Gastrocnemius medialis (tissue), 4 donors: Measurements from ENCODE around the gene ITGB3BP. TPM values are rescaled to one million over a fixed set of nuclear protein-coding genes. Genes with fewer than 3 reads are reported as not detected.

Source experiments
- ATAC-seq, 2 donors: fragments of 150-250 bp; one replicate each; pipeline ENCODE4 v1.9.1; 2016
- DNase-seq, 2 donors: peaks; one replicate each; pipeline ENCODE4 v3.0.0-alpha.2; 2019
- H3K27ac ChIP-seq, 4 donors: fragments of 200-600 bp; sonication (generic); 1 replicate in 1 of 4; 2 replicates in 3 of 4; pipeline ENCODE4 v1.5.1; 2016 to 2018; ENCODE audit warnings: mild to moderate bottlenecking in 2 of 4, moderate library complexity in 1 of 4
- H3K27me3 ChIP-seq, 3 donors: fragments of 200-600 bp; sonication (generic) in 2 of 3; 1 replicate in 1 of 3; 2 replicates in 2 of 3; pipeline versions ENCODE4 v1.5.1 to v1.6.0; 2016 to 2019; ENCODE audit warnings: mild to moderate bottlenecking in 1 of 3, moderate library complexity in 1 of 3
- H3K36me3 ChIP-seq, 2 donors: fragments of 200-600 bp; sonication (generic) in 1 of 2; one replicate each; pipeline ENCODE4 v1.5.1; 2017 to 2018
- H3K4me1 ChIP-seq, 2 donors: fragments of 200-600 bp; sonication (generic) in 1 of 2; one replicate each; pipeline ENCODE4 v1.5.1; 2016 to 2017; ENCODE audit warnings: mild to moderate bottlenecking in 2 of 2
- H3K4me3 ChIP-seq, 4 donors: fragments of 200-600 bp; sonication (generic) in 3 of 4; 1 replicate in 1 of 4; 2 replicates in 3 of 4; pipeline ENCODE4 v1.5.1; 2016 to 2019; ENCODE audit warnings: mild to moderate bottlenecking in 2 of 4
- H3K9me3 ChIP-seq, 3 donors: fragments of 200-600 bp; sonication (generic) in 2 of 3; 1 replicate in 1 of 3; 2 replicates in 2 of 3; pipeline ENCODE4 v1.5.1; 2016 to 2019
- POLR2A ChIP-seq, 2 donors: fragments of 450-650 bp; IDR thresholded peaks; one replicate each; pipeline ENCODE4 v1.6.1; 2017; ENCODE audit warnings: antibody characterized with exemption in 2 of 2, mild to moderate bottlenecking in 2 of 2, moderate library complexity in 2 of 2
- in situ Hi-C, 4 donors: fragments of 200-750 bp; cut with MboI; loops; one replicate each; pipeline versions ENCODE4 v1.15.0 to v1.8.0; 2017; ENCODE audit warnings: low sequenced_read_pairs in 4 of 4
- intact Hi-C: fragments of 100-400 bp; cut with DNase I; formaldehyde crosslinking; loops from one replicate; pipeline ENCODE4 v1.15.1; 2023; ENCODE audit warnings: low total_unique reads
- total RNA-seq, 4 donors: library from RNA; depleted of rRNA; stranded (reverse); fragments of >200 nt; gene quantifications; one replicate each; pipeline versions ENCODE4 v1.1.0 to v1.2.3, GENCODE V29; 2016
- TF ChIP-seq, protein P1 (sequence below), 5 experiments: fragments of 450-650 bp in 3 of 5; fragments of 200-600 bp in 2 of 5; sonication (generic) in 2 of 5; IDR thresholded peaks in 4 of 5; conservative IDR thresholded peaks in 1 of 5; 1 replicate in 4 of 5; 2 replicates in 1 of 5; pipeline ENCODE4 v1.5.1; 2016 to 2019; ENCODE audit warnings: antibody characterized with exemption in 5 of 5, mild to moderate bottlenecking in 3 of 5, moderate library complexity in 3 of 5

Gene ITGB3BP
- total RNA-seq, 4 donors from 2014 or later, result 1.6 to 6.1 (median 3.9) TPM

GRCh38 chr1:63453232-63453631 lies 69.8 kb downstream of the ITGB3BP start:
- intact Hi-C loops (no loop called here), in situ Hi-C loops (no loop called here)
- no peak for DNase-seq
- no peaks in the 10 kb centered on the region for H3K4me1 ChIP-seq
- no peaks in the 10 kb centered on the region for H3K27me3 ChIP-seq
- no peaks in the 10 kb centered on the region for H3K36me3 ChIP-seq
- H3K27ac ChIP-seq, result no peak overlapping the region
- H3K4me3 ChIP-seq, result no peak overlapping the region
- ATAC-seq, result no peak
- no peaks in the 10 kb centered on the region for H3K9me3 ChIP-seq
- TF ChIP-seq, protein P1, sequence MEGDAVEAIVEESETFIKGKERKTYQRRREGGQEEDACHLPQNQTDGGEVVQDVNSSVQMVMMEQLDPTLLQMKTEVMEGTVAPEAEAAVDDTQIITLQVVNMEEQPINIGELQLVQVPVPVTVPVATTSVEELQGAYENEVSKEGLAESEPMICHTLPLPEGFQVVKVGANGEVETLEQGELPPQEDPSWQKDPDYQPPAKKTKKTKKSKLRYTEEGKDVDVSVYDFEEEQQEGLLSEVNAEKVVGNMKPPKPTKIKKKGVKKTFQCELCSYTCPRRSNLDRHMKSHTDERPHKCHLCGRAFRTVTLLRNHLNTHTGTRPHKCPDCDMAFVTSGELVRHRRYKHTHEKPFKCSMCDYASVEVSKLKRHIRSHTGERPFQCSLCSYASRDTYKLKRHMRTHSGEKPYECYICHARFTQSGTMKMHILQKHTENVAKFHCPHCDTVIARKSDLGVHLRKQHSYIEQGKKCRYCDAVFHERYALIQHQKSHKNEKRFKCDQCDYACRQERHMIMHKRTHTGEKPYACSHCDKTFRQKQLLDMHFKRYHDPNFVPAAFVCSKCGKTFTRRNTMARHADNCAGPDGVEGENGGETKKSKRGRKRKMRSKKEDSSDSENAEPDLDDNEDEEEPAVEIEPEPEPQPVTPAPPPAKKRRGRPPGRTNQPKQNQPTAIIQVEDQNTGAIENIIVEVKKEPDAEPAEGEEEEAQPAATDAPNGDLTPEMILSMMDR (IDR thresholded peaks at IDR 0.05 in 4 of 5, conservative IDR thresholded peaks at IDR 0.05 in 1 of 5), result no peak
- TF ChIP-seq POLR2A (IDR thresholded peaks at IDR 0.05), result no peak

DNA sequence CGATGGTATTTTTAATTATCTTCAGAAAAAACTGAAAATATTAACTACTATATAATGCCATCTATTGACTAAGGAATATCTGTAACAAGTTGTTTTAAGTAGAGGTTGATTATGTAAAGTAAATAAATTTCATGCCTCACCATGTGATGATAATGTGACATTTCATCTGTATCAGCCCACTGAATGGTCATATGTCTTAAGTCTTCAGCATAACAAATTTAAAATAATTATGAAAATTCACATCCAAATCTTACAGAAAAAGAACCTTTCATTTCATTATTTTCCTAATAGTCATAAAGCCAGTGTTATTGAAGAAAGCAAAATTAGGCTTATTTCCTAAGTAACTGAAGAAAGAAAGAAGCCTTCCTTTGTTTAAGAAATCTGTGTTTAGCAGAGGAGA lies 72.6 kb downstream of the ITGB3BP start:
- Histone ChIP-seq H3K27ac (no peak overlapping the region), H3K9me3 (no peaks in the 10 kb centered on the region), H3K36me3 (no peaks in the 10 kb centered on the region), H3K4me3 (no peak overlapping the region), H3K27me3 (no peaks in the 10 kb centered on the region), H3K4me1 (no peaks in the 10 kb centered on the region)
- in situ Hi-C loops, result no loop called here
- intact Hi-C loops, result no loop called here
- TF ChIP-seq POLR2A (IDR thresholded peaks at IDR 0.05), result no peak
- TF ChIP-seq, protein P1 (IDR thresholded peaks at IDR 0.05 in 4 of 5, conservative IDR thresholded peaks at IDR 0.05 in 1 of 5), result no peak
- DNase-seq, result no peak
- ATAC-seq, result no peak

- in situ Hi-C loops, result loop anchor here in 2 of 4 donors (25.0 kb wide), 1 partner anchor 611 kb away; no protein-coding TSS in a partner anchor
- Histone ChIP-seq H3K4me1 (no peaks in the 10 kb centered on the region), H3K9me3 (no peaks in the 10 kb centered on the region), H3K4me3 (no peak overlapping the region), H3K27me3 (no peaks in the 10 kb centered on the region), H3K36me3 (no peaks in the 10 kb centered on the region), H3K27ac (no peak overlapping the region)
- ATAC-seq (no peak), DNase-seq (no peak)
- intact Hi-C loops, result no loop called here
- no peak for TF ChIP-seq POLR2A (IDR thresholded peaks at IDR 0.05)
- TF ChIP-seq, protein P1 (IDR thresholded peaks at IDR 0.05 in 4 of 5, conservative IDR thresholded peaks at IDR 0.05 in 1 of 5), result no peak
Observed at GRCh38 chr1:63448731-63449246, 74.2 kb downstream of the ITGB3BP start.

DNA sequence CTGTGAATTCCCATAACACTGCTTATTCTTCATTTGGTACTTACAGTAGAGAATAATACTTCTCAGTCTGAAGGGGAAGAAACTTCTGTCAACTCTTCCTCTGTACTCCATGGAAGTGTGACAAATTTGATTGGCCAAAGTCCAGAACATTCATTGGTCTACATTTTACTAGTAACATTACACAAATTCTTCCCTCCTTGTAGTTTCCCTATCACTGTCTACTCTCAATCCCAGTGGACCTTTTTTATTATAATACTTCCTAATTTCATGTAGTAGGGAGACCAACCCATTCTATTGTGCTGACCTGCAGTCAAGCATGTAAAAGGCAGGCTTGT lies 80.9 kb downstream of the ITGB3BP start:
- Histone ChIP-seq H3K36me3 (no peaks in the 10 kb centered on the region), H3K4me1 (no peaks in the 10 kb centered on the region), H3K4me3 (no peak overlapping the region), H3K27ac (no peak overlapping the region), H3K9me3 (no peaks in the 10 kb centered on the region), H3K27me3 (no peaks in the 10 kb centered on the region)
- TF ChIP-seq, protein P1 (IDR thresholded peaks at IDR 0.05 in 4 of 5, conservative IDR thresholded peaks at IDR 0.05 in 1 of 5), result no peak
- TF ChIP-seq POLR2A (IDR thresholded peaks at IDR 0.05), result no peak
- DNase-seq (no peak), ATAC-seq (no peak)
- intact Hi-C loops, result loop anchor here (5.0 kb wide), 2 partner anchors 115 to 600 kb away; no protein-coding TSS in a partner anchor
- in situ Hi-C loops, result loop anchor here in 2 of 4 donors (25.0 kb wide), 1 partner anchor 605 kb away; no protein-coding TSS in a partner anchor

DNA sequence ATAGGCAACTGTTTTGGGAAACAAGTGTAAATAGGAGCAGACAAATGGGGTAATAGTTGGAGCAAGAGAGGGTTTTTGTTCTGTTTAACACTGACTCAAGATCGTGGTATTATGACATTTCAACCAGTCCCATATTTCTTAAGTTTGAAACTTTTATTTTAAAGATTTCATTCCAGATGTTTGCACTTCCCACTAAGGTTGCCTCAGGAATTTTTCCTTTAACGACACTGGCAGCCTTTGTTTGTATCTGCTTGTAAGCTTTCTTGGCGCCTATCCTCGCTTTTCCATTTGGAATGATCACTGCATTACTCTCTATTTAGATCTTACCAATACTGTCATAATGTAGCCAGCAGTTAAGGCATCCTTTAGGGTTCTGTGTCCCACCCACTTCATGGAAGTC lies 87.9 kb downstream of the ITGB3BP start:
- intact Hi-C loops, result no loop called here
- ATAC-seq (no peak), DNase-seq (no peak)
- peaks cover 0 to 10% of the 10 kb centered on the region in 2 donors for H3K36me3 ChIP-seq
- no peak overlapping the region for H3K27ac ChIP-seq
- in situ Hi-C loops, result loop anchor here in 2 of 4 donors (25.0 kb wide), 1 partner anchor 598 kb away; no protein-coding TSS in a partner anchor
- no peaks in the 10 kb centered on the region for H3K27me3 ChIP-seq
- no peaks in the 10 kb centered on the region for H3K9me3 ChIP-seq
- H3K4me1 ChIP-seq, result no peaks in the 10 kb centered on the region
- H3K4me3 ChIP-seq, result no peak overlapping the region
- TF ChIP-seq POLR2A (IDR thresholded peaks at IDR 0.05), result no peak
- TF ChIP-seq, protein P1 (IDR thresholded peaks at IDR 0.05 in 4 of 5, conservative IDR thresholded peaks at IDR 0.05 in 1 of 5), result no peak
